ES-I3 (cell line): ENCODE results near the gene NRIP3.
A peak's percentile ranks its signal among the peaks of the same experiment; 100 is the strongest.
"Not testable (repeated sequence)": the region's sequence is repeated elsewhere in the genome, so short reads cannot be mapped to it uniquely, and the experiment has no call there.

Source experiments
- H3K36me3 ChIP-seq: 2 replicates; pipeline ENCODE4 v1.6.1; 2013; ENCODE audit warnings: mild to moderate bottlenecking, low read length, control low read depth, moderate library complexity; ENCODE audit not compliant: insufficient read depth
- H3K4me1 ChIP-seq: 2 replicates; pipeline ENCODE4 v1.6.1; 2013; ENCODE audit warnings: mild to moderate bottlenecking, control low read depth, low read length; ENCODE audit not compliant: insufficient read depth
- H3K9ac ChIP-seq: 2 replicates; pipeline ENCODE4 v1.6.1; 2013; ENCODE audit warnings: low read depth, mild to moderate bottlenecking, low read length, moderate library complexity
- H3K9me3 ChIP-seq: 2 replicates; pipeline ENCODE4 v1.6.1; 2013; ENCODE audit warnings: mild to moderate bottlenecking, low read length, moderate library complexity; ENCODE audit not compliant: control insufficient read depth, insufficient read depth

The NRIP3 gene

DNA sequence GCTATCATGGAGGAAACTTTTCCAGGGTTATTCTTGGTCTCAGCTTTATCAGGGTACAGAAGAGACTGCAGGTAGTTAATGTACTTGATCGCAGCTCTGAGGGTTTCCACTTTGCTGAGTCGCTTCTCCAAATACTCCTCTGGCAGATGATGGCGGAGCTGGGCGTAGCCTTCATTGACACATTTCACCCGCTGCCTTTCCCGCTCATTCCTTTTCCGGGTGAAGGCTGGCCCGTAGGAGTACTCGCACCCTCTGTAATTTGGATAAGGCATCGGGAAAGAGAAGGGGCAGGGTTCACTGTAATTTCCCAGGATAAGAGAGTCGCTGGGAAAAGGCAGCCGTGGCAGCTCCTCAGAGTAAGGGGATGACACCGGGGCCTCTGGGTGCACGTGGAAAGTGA, 66.1 kb downstream of the NRIP3 start:
- Histone ChIP-seq H3K4me1 (peaks cover 21% of the 10 kb centered on the region), H3K9ac (no peak overlapping the region), H3K36me3 (no peaks in the 10 kb centered on the region), H3K9me3 (no peaks in the 10 kb centered on the region)

DNA sequence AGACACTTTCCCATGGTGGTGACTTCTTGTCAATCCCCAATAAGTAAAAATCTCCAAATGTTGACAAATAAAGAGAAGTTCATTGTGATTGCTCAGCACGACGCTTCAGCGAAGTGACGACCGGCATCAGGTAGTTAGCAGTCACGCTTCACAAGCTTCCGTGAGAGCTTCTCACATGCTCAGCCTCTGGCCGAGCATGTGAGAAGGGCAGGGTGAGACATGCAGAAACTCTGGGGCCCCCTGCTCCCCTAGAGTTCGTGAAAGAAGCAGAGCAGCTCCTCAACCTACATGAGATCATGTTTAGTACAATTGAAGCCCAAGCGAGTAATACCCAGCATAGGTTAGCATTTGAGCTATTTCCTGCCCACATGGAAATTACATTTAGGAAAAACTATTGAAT, 66.6 kb downstream of the NRIP3 start:
- Histone ChIP-seq H3K4me1 (peaks cover 26% of the 10 kb centered on the region), H3K9me3 (no peaks in the 10 kb centered on the region), H3K36me3 (no peaks in the 10 kb centered on the region), H3K9ac (no peak overlapping the region)

DNA sequence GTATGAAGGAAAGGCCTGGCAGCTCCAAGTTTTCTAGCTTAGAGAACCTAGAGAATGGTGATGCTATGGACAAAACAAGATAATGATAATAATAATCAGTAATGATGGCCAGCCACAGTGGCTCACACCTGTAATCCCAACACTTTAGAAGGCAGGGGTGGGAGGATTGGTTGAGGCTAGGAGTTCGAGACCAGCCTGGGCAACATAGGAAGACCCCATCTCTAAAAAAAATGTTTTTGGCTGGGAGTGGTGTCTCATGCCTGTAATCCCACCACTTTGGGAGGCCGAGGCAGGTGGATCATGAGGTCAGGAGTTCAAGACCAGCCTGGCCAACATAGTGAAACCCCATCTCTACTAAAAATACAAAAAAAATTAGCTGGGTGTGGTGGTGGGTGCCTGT, 68.0 kb downstream of the NRIP3 start:
- H3K9ac ChIP-seq, H3K36me3 ChIP-seq, H3K9me3 ChIP-seq: not testable (repeated sequence)
- H3K4me1 ChIP-seq: peaks cover 29% of the 10 kb centered on the region

DNA sequence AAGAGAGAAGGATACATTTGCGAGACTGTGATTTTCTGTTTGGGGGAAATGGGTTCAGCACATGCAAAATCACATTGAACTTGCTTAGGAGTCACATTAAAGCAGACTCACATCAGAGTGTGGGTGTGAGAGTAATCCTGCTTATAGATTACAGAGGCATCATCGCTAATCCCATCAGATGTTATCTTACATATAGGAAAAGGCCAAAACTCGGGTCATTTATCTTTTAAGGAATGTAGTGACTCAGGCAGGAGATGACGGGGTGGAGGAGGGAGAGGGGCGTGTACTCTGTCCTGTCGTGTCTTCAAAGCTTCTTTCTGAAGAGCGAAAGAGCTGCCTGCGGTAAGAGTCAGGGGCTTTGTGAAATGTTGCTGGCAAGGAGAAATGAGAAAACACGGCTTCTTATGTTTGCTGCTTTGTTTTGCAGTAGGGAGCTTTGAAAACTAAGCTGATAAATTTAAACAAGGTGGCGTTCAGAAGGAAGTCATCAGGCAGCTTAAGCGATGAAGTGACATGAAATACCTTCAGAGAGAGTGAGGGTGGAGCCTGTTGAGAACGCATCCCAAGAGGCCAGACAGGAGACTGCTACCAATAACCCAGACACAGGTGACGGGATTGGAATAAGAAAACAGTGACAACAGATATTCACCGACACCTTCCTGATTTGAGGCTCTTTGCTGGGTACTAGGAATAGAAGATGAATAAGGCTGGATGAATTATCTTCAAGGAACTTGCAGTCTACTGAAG, 68.9 kb downstream of the NRIP3 start:
- Histone ChIP-seq H3K9ac (peak overlapping the region; percentile 34; the same call in 1 of the 2 replicates), H3K9me3 (no peaks in the 10 kb centered on the region), H3K4me1 (peaks cover 29% of the 10 kb centered on the region), H3K36me3 (no peaks in the 10 kb centered on the region)

DNA sequence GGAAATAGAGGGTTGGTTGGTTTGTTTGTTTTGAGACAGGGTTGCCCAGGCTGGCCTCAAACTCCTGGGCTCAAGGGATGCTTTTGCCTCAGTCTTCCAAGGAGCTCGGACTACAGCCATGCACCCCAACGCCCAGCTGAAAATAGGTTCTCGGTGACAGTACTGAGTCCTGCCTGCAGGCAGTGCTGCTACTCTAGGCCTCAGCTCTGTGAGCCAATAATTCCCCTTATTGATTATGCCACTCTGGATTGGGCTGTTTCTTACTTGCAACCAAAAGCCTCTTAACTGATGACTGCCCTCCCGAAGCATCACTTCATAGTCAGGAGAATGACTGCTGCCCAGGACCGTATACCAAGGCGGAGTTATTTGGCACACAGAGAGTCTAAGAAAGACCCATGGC, 69.9 kb downstream of the NRIP3 start:
- H3K36me3 ChIP-seq: no peaks in the 10 kb centered on the region; the same call in 1 of the 2 replicates
- H3K9ac ChIP-seq: no peak overlapping the region
- no peaks in the 10 kb centered on the region for H3K9me3 ChIP-seq
- peaks cover 29% of the 10 kb centered on the region for H3K4me1 ChIP-seq

DNA sequence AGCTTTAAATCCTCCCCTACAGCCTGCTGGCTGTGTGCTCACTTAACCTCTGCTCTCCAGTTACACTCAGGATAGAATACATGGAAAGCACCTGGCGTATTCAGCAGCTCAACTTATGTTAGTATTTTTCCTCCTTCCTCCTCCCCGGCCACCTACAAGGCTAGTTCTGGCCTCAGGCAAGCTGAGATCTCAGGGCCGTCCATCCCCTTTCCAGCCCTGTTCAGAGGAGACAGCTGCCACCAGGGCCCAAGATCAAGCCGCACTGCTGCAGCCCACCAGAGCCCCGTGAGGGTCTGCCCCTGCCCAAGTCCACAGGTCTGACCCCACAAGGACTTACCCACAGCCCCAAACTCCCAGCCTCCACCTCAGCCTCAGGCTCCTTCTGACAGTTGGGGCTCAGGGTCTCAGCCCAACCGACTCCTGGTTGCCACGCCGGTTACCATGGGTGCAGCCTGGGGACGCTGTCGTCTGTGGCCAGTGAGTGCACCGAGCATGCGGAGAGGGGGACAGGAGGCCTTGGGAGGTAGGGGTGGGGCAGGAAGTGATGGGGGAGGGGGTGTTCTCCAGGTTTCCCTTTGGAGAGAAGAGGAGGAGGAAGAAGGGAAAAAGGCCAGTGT, 71.1 kb downstream of the NRIP3 start, which contains the start of gene C11orf16:
Gene C11orf16, minus strand, starts transcription at position 384 of the 617 bp plus-strand sequence. CDS start 639 bp downstream, outside the sequence.
- H3K9ac ChIP-seq: no peak within 1 kb of the TSS; the same call in 1 of the 2 replicates
- H3K4me1 ChIP-seq: peaks cover 29% of the 10 kb centered on the region
- no peaks in the 10 kb centered on the region for H3K9me3 ChIP-seq
- no peaks in the 10 kb centered on the region; the same call in 1 of the 2 replicates for H3K36me3 ChIP-seq
